HEK293 (cell line): ENCODE results near the gene CCDC85A.

Experiments used
- CTCF ChIP-seq: fragments of 450-650 bp; formaldehyde crosslinking; IDR thresholded peaks from 2 replicates; pipeline ENCODE4 v1.5.1; 2016; ENCODE audit warnings: missing biosample characterization, missing genetic modification characterization
- YY1 ChIP-seq: fragments of 450-650 bp; formaldehyde crosslinking; IDR thresholded peaks from 2 replicates; pipeline ENCODE4 v1.5.1; 2018; ENCODE audit warnings: missing biosample characterization, missing genetic modification characterization
- ZFP37 ChIP-seq: fragments of 450-650 bp; formaldehyde crosslinking; IDR thresholded peaks from 2 replicates; pipeline ENCODE4 v1.5.1; 2016; ENCODE audit warnings: missing biosample characterization, missing genetic modification characterization
- ZNF23 ChIP-seq: fragments of 450-650 bp; formaldehyde crosslinking; IDR thresholded peaks from 2 replicates; pipeline ENCODE4 v1.5.1; 2016; ENCODE audit warnings: missing biosample characterization, missing genetic modification characterization, borderline replicate concordance
- ZNF248 ChIP-seq: fragments of 450-650 bp; formaldehyde crosslinking; IDR thresholded peaks from 2 replicates; pipeline ENCODE4 v1.5.1; 2017; ENCODE audit warnings: missing biosample characterization, missing genetic modification characterization
- ZNF274 ChIP-seq, 2 experiments: fragments of 200-500 bp in 1 of 2; fragments of 450-650 bp in 1 of 2; sonication (Bioruptor generic) in 1 of 2; formaldehyde crosslinking in 1 of 2; IDR thresholded peaks; 2 replicates each; pipeline versions ENCODE4 v1.5.1 to v1.6.1; 2014 to 2016; ENCODE audit warnings: borderline replicate concordance in 1 of 2, inconsistent platforms in 1 of 2, low read length in 1 of 2, missing biosample characterization in 1 of 2, missing genetic modification characterization in 1 of 2
- ZNF449 ChIP-seq: fragments of 450-650 bp; formaldehyde crosslinking; IDR thresholded peaks from 2 replicates; pipeline ENCODE4 v1.5.1; 2017; ENCODE audit warnings: missing biosample characterization, mild to moderate bottlenecking, missing genetic modification characterization, moderate library complexity
- ZNF768 ChIP-seq: fragments of 450-650 bp; formaldehyde crosslinking; IDR thresholded peaks from 2 replicates; pipeline ENCODE4 v1.5.1; 2018; ENCODE audit warnings: missing biosample characterization, mild to moderate bottlenecking, missing genetic modification characterization
- ZNF777 ChIP-seq: fragments of 450-650 bp; formaldehyde crosslinking; IDR thresholded peaks from 2 replicates; pipeline ENCODE4 v1.5.1; 2017; ENCODE audit warnings: missing biosample characterization, missing genetic modification characterization, borderline replicate concordance
- ZNF837 ChIP-seq: fragments of 450-650 bp; formaldehyde crosslinking; IDR thresholded peaks from 2 replicates; pipeline ENCODE4 v1.5.1; 2016; ENCODE audit warnings: missing biosample characterization, missing genetic modification characterization

DNA sequence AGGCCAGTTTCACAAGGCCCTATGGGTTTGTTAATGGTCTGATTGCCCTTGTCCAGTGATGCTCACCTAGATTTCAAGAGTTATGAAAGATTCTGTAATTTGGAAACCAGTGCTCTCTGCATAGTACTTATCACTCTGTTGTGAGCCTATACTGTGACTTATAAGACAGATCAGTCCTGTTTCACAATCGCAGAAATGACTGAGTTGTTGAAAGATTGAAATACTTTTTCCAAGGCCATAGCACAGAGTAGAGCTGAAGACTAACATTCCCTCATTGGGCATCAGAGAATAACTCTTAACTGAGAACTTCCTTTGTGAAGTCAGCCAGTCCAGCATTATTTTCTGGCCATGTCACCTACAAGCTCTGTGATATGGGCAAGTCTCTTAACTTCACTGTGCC, 44.0 kb downstream of the CCDC85A start:
- TF ChIP-seq ZFP37 (tag by site-specific recombination) (no peak), CTCF (no peak), ZNF449 (tag by site-specific recombination) (no peak), YY1 (tag by site-specific recombination) (no peak), ZNF837 (tag by site-specific recombination) (no peak), ZNF777 (tag by site-specific recombination) (no peak), ZNF274 (IDR thresholded peaks at IDR 0.05; ENCODE audit: low read length) (no peak), ZNF274 (tag by site-specific recombination; IDR thresholded peaks at IDR 0.05; ENCODE audit: borderline replicate concordance) (no peak), ZNF768 (no peak), ZNF248 (tag by site-specific recombination) (no peak), ZNF23 (no peak)
